Ramos (cell line): ENCODE measurements around the gene EML3.
"Not testable (repeated sequence)": the region's sequence is repeated elsewhere in the genome, so short reads cannot be mapped to it uniquely, and the experiment has no call there.

Source experiments
- in situ Hi-C: fragments of 300-500 bp; cut with MboI; formaldehyde crosslinking; loops from one replicate; pipeline ENCODE4 v1.14.3; 2022; ENCODE audit warnings: low sequenced_read_pairs; ENCODE audit not compliant: unreplicated experiment

The EML3 gene

DNA sequence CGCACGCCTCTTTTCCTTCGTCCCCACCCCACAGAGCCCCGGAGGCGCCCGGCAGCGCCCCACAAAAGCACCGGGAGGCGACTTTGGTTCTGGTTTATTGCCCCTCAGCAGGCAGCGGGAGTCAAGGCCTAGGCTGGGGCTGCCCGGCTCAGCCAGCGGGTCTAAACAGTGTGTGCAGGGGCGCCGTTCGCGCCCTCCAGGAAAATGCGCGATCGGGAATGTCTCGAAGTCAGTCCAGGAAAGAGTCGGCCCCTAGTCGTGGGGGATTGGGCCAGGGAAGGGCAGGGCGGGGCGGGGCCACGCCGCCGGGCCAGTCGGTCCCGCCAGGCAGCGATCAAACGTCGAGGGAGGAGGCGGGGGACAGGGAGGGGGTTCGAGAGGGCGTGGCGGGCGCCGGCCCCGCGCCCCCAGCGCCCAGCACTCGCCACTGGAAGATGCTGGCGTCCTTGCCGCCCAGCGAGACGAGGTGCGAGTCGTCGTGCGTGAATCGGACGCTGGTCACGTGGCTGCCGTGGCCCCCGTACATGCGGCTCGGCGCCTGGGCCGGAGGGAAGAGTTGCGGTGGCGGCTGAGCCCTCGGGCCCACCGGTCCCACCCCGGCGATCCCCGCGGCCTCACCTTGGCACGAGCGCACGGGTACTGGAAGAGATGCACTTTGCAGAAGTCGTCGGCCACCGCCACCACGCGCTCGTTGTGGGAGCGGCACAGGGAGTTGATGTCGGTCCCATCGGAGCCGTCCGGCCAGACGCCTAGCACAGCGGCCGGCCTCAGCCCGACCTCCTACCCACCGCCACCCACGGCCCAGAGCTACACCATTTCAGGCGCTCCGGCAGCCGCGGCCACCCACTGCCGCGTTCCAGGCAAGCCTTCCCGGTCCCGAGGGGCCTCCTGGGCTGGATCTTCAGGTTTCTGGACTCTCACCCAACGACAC is 10.2 kb downstream of the EML3 start:
- in situ Hi-C loops: loop anchor here (25.0 kb wide), 1 partner anchor 1635 kb away; the partner anchor contains the start of genes DNAJC4, FKBP2, NUDT22 and PPP1R14B

DNA sequence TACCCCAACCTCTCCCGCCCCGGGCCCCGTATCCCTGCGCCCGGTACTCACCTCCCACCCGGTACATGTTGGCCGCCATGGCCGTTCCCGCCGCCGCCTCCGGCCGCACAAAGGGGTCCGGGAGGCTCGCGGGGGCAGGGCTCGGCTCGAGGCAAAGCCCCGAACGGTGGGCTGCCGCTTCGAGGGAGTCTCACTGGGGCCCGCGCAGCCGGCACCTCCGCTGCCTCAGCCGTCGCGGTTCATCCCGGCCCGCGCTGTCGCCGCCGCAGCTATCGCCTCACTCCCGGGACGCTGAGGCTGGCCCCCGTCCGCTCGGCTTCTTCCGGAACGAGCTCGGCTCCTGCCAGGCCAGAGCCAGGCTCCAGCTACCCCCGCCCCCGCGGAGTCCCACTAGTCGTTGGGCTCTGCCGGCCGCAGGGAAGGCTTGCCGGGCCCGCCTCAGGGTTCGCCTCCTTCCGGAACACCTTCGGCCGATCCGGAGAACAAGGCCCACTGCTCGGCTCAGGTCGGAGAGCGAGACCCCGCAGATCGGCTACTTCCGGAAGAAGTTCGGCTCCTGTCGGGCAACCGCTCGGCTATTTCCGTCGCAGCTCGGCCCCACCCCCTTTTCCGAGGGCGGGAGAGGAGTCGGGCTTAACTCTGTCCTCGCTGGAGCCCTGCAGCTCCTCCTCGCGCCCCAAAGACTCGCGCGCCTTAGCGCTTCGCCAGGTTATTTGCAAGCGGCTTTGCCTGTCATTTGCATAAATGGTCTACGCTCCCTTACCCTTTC is 11.0 kb downstream of the EML3 start, which contains the start of gene MTA2:
Gene MTA2 (minus strand): TSS at position 494 of the 769 bp plus-strand sequence. CDS start 415 bp downstream, at position 79.
- in situ Hi-C loops: loop anchor here (25.0 kb wide), 1 partner anchor 1636 kb away; the partner anchor contains the start of genes DNAJC4, FKBP2, NUDT22 and PPP1R14B

DNA sequence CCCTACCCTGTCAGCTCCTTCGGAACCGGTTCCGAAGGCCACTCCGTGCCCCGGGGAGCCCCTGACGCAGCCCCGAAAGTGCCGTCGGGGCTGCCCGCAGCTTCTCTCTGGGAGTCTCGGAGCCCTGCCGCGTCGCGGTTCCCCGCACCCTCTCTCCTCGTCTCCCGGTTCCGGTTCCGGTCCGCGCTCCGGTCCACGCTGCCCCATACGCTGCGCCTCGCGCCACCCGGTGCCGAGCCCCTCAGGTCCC is 11.5 kb downstream of the EML3 start:
- in situ Hi-C loops: loop anchor here (25.0 kb wide), 1 partner anchor 1636 kb away; the partner anchor contains the start of genes DNAJC4, FKBP2, NUDT22 and PPP1R14B

DNA sequence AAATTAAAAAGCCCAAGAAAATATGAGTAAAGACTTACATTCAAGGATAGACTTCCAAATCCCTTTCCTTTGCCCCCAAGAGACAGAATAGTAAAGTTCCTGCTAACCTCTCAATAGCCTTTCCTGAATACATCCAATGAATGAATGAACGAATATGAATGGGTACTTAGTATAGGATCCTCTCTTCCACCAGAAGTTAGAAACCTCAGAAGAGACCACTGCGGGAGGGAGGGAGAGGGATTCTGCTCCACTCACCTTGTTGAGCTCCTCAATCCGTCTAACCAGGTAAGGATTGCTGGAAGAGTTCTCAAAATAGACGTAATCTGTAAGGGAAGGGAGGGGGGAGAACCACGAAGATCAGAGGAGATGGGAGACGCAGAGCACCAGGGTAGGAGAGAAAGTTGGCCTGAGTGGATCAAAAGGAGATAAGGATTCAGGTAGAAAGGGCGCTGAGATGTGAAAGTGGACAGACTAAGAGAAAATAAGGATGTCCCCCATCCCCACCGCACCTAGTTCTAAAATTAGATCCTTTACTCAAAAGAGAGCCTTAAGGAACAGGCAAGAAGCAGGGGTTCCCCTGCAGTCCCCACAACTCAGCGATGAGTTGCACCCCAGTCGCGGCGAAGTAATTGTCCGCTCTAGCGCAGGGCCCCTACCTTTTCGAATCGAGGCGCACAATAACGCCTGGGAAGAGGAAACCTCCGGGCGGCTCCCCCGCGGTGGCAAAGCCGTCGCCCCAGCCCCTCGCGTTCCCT is 12.0 kb downstream of the EML3 start:
- in situ Hi-C loops: loop anchor here (25.0 kb wide), 1 partner anchor 1637 kb away; the partner anchor contains the start of genes DNAJC4, FKBP2, NUDT22 and PPP1R14B

DNA sequence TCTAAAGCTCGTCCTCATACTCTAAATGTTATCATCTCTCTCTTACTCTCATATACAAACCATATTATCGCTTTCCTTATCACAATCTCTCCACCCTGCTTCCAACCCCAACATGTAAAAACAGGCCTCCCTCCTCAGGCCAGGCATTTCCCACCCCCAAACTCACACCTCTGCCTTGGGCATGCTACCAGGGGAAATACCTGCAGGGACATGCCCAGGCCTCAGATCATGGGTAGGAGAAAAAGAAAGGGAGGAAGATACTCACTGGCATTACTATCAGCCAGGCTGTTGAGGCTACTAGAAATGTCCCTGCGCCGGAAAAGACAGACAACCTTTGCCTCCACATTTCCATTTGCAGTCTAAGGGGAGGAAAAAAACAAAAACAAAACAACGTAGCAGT is 12.7 kb downstream of the EML3 start:
- in situ Hi-C loops: loop anchor here (25.0 kb wide), 1 partner anchor 1637 kb away; the partner anchor contains the start of genes DNAJC4, FKBP2, NUDT22 and PPP1R14B

DNA sequence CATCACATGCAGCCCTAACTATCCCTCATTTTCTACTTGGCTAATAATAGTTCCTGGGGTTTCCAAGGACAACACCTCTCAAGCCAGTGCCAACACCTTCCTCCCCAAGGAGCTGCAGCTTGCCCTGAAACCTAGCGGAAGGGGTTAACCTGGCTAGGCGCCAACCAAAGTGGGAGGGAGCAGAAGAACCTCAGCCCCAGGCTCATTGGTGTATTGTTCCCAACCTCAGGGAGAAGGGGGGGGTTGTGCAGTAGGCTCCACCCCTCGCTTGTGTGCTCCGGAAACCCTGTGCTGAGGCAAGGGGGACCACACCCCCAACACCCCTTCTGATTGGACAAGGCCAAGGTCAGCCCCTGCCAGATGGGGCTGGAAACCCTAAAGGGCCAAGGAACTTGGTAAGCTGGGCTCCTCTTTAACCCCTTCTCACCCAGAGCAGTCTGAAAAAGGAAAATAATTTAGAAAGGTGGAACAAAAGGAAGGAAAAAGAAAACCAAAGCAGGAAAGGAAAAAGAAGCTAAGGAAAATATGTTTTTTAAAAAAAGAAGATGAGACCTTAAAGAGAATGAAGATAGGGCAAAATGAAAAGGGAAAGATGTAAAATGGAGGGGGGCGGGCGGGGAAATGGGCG is 13.4 kb downstream of the EML3 start:
- in situ Hi-C loops: no loop called here

DNA sequence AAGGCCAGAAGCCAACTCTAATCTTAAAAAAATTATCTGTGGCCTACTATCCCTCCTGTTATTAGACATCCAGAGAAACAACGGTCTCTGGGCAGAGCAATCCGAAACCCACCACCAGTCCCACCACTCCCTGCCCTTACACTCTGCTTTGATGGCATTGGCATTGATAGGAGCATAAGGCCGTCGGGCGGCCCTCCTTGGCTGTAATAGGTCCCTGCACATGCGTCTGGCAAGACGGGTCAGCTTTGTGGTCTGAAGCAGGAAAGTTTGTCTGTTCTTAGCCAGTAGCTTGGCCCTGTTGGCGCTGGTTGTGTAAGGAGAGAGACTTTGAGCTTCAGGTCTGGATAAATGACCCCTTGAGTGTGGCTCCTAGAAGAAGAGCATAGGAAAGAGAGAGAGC is 17.5 kb downstream of the EML3 start:
- in situ Hi-C loops: no loop called here

DNA sequence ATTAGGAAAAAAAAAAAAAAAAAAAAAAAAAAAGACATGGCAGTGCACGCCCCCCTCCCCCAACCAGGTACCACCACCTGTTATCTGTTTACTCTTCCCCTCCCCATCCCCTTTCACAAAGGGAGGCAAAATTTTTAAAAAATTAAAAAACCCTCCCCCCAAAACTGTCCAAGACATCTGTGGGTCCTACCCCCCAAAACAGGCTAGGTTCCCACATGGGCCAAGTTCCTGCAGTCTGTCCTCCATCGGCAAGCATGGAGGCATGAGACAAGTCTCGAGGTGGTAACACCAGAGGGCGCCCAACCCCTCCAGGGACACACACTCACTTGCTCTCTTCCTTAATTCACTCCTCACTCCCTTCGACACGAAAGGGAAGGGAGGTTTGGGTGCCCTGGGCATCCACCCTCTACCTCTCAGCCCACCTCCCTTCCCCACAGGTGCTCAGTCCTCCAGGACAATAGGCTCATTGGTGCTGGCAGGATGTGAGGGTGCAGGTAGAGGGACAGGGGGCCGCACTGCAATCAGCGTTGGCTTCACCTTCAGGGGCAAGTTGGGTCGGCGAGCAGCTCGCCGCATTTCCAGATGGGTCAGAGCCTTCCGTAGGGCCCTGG is 19.0 kb downstream of the EML3 start:
- in situ Hi-C loops: no loop called here

DNA sequence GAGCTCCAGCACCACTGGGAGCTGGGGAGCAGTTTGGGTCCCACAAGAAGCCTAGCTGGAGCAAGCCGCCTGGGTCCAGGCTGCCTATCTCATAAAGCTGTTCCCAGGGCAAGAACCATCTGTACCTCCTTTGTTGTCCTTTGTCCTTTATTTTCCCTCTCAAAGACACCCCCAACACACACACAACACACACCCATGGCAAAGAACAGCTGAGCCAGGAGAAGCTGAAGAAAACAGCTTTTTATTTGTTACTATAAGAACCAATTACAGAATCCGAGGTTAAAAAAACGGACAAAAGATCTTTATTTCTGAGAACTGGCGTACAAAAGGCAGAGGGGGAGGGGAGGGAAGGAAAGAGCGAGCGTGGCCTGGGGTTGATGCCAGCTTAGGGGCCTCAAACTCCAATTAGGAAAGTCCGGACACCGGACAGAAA is 19.6 kb downstream of the EML3 start:
- in situ Hi-C loops: no loop called here

DNA sequence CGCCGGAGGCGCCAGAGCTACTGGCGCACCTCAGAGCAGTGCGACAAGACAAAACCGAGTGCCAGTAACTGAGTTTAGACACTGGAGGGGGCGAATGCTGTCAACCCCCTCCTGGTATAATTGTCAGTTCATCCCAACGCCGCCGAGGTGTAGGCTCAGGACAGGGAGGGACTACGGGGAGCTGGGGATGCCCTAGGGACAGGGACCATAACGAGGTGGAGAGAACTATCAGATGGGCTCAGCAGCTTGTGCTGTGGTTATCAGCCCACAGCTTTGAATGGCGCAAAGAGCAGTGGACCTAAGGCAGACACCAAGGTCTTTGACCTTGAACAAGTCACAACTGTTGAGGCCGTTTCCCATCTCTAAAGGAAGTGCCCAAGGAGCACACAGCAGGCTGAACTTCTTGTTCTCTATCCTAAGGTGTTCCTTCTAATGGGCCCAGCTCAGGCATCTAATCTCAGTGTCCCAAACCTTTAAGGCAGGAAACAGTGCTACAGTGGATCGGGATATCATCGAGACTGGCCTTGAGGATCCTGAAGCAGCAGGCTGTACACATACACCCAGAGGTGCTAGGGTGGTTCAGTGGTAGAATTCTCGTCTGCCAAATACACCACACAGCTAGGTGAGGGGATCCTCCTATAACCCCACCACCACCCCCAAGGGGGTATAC is 20.3 kb downstream of the EML3 start:
- in situ Hi-C loops: no loop called here

DNA sequence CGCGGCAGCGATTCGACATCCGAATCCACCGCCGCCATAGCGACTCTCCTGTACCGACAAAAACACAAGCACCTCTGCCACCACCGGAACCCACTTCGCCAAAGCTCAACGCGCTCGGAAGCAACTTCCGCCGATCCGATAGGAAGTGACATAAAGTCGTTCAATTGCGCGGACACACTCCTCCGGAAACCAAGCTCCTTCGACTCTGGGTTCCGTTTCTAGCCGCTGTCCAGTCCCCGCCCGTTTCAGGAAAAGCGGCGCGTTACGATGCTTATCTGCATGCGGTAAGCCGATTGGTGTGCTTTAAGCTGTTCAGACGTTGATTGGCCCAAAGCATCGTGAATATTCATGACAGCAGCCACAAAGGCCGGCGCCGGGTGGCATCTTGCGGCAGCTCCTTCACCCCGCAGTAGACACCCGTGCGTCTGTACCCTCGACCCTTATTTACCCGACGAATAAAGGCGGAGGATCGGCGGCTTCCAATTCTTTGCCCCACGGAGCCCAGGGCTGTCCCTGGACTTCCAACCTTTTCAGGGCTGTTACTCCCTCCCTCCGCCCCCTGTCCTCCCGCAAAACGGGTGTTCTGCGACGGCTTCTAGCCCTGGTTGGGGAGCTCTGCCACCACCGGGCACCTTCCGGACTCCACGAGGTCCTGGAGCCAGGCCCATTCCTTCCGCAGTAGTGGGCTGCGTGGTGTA is 21.0 kb downstream of the EML3 start, which contains the start of gene TUT1:
Gene TUT1 (minus strand): TSS at position 76 of the 698 bp plus-strand sequence. CDS start 38 bp downstream, at position 38.
- in situ Hi-C loops: no loop called here

DNA sequence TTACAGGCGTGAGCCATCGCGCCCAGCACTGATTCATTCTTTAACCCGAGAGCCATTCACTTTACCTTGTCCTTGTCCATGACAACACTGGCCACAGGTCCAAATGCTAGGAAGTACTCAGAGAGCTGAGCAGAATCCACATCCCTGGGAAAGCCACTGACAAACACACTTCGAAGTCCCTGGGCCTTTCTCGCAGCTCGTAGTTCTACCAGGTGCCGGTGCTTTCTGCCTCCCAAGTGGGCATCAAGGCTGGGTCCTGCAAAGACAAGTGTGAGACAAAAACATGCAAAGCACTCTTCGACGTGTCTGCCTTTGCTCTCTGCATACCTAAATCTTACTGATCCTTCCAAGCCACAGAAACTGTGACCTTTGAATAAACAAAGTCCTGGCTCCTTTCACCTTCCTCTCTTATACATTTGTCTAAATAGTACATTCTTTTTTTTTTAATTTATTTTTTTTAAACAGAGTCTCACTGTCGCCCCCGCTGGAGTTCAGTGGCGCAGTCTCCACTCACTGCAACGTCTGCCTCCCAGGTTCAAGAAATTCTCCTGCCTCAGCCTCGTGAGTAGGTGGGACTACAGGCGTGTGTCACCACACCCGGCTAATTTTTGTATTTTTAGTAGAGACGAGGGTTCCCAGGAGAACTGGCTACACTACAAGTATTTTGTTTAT is 23.5 kb downstream of the EML3 start:
- in situ Hi-C loops: no loop called here

DNA sequence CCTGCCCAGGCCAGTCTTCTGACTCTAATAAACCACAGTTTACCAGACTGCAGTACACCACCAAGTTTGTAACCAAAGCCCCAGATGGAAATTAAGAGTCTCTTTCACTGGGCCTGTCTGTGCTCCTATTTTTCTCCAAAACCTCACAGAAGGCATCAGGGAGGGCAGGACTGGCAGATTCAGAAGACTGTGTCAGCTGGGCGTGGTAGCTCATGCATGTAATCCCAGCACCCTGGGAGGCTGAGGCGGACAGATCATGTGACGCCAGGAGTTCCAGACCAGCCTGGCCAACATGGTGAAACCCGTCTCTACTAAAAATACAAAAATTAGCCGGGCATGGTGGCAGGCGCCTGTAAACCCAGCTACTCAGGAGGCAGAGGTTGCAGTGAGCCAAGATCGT is 27.2 kb downstream of the EML3 start:
- in situ Hi-C loops: not testable (repeated sequence)

DNA sequence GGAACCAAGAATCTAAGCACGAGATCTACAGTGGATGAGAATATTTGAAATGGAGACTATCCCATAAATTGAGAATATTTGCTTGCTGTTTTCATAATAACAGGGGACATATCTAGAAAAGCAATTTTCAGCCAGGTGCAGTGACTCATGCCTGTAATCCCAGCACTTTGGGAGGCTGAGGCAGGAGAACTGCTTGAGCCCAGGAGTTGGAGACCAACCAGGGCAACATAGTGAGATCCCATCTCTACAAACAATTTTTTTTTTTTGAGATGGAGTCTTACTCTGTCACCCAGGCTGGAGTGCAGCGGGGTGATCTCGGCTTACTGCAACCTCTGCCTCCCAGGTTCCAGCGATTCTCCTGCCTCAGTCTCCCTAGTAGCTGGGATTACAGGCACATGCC is 30.8 kb downstream of the EML3 start:
- in situ Hi-C loops: not testable (repeated sequence)

DNA sequence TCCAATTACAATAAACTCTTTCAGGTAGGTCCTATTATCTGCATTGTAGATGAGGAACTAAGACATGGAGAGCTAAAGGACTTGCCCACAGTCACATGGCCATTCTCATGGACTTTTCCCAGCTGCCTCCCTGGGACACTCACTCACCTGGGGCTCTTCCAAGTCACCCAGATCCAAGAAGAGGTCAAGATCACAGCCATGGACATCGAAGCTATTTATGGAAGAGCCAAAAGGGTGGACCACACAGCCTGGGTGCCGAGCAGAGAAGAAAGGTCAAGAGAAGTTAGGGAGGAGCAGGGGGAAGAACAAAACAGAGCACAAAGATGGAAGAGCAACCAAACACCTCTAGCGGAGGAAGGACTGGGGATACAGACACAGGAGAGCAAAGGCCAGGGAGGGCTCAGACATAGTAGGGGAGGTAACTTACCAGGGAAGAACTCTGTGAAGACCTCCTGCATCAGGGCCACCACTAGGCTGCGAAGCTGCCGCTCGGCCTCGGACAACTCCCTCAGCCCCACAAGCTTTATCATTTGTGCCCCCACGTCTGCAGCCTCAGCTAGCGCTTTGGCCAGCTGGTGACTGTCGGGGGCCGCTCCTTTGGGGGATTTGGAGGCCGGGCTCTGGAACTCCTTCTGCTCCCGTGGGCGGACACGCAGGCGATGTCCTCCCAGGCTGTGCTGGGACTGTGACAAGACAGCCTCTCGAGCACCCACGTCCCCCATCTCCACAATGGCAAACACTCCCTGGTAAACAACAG is 31.4 kb downstream of the EML3 start:
- in situ Hi-C loops: no loop called here

DNA sequence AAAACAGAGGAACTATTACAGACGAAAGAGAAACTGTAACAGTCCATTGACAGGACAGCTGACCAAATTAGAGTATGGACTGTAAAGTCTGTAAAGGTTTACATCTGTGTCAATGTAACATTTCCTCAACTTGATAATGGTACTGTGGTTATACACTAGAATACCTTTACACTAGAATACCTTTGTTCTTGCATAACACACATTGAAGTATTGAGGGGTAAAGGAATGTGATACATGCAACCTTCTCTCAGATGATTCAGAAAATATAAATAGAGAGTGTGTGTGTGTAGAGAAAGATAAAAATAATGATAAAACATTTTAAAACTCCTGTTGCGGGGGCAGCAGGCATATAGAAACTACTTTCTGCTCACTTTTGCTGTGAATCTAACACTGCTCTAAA is 33.3 kb downstream of the EML3 start:
- in situ Hi-C loops: no loop called here

DNA sequence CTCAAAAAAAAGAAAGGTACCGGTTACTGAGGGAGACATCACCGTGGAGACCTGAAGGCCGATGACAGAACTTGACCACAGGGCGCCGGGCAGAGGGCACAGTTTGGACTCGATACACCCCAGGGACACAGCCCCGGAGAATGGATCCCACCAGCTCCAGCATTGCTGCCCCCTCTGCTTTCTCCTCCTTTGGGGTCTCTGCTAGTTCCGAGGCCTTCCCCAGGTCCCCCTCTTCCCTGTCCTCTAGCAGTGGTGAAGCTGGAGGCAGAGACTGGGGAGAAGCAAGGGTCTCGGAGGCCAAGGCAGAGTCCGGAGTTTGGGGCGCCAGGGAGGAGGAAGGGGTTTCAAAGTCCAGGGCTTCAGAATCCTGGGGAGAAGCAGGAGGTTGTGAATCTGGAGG is 34.0 kb downstream of the EML3 start:
- in situ Hi-C loops: no loop called here
